ENCODE measurements around the gene ESRRG. TPM values are rescaled to one million over a fixed set of nuclear protein-coding genes. Genes with fewer than 3 reads are reported as not detected.

ESRRG gene
- total and polyA plus RNA-seq, 2 experiments from 2014 or later = 1.2 to 1.7 TPM

DNA sequence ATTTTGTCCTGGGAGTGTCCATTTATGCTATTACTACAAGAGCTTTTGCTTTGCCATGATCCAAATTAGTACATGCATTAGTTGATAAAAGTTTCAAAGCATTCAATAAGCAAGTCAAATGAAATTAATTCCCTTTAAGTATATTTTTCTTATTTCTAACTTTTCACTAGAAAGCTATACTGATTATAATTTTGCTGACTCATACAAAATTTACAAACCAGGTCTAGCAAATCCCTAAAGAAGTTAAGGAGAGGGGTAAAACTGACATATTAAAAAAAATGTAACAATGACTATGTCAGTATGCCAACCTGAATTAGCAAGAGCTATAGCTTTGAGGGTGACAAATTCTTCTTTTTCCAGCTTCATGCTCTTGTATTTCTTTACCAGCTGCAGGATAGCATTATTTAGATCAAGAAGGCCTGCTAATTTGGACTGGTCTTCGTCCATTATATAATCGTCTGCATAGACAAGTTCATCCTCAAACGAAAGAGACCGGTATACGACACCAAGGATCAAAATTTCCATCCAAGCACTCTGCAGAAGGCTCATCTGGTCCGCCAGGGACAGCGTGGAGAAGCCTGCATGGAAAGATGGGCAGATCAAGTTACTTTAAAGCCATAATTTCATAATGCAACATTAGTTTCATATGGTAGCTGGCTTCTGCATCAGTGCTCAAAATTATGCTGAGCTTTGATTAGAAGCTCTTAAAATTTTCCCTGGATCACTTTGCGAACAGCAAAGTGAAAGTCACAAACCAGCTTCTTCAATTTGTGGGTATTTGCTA lies 204.2 kb downstream of the ESRRG start:
- Histone ChIP-seq H3K27me3 (ENCODE audit: insufficient read depth) (no peaks in the 10 kb centered on the region), H3K4me2 (no peak overlapping the region), H3F3A (replicated peaks; ENCODE audit: low read depth) (no peaks in the 10 kb centered on the region), H4K20me1 (replicated peaks; ENCODE audit: insufficient read depth) (no peaks in the 10 kb centered on the region), H3K79me2 (replicated peaks; ENCODE audit: insufficient read depth) (no peaks in the 10 kb centered on the region), H3K4me1 (ENCODE audit: insufficient read depth) (no peaks in the 10 kb centered on the region), H3K9me2 (ENCODE audit: insufficient read depth) (no peaks in the 10 kb centered on the region), H3K4me3 (no peak overlapping the region), H2AFZ (no peak overlapping the region), H3K27ac (ENCODE audit: low read depth) (no peak overlapping the region), H3K36me3 (ENCODE audit: insufficient read depth) (no peaks in the 10 kb centered on the region)
- no peaks in the 10 kb centered on the region for H3K9me3 Mint-ChIP-seq
- TF ChIP-seq STAT1 (IDR thresholded peaks at IDR 0.05; ENCODE audit: unreplicated experiment) (no peak), ZNF331 (CRISPR knock-in tag; IDR thresholded peaks at IDR 0.05; ENCODE audit: low read depth) (no peak), POLR2AphosphoS5 (IDR thresholded peaks at IDR 0.05; ENCODE audit: low read depth) (no peak), CREB1 (CRISPR knock-in tag; IDR thresholded peaks at IDR 0.05; ENCODE audit: low read depth) (no peak), JUNB (IDR thresholded peaks at IDR 0.05; ENCODE audit: unreplicated experiment) (no peak), EZH2 (IDR thresholded peaks at IDR 0.05; ENCODE audit: low read depth, unreplicated experiment) (no peak), ZNF114 (CRISPR knock-in tag; IDR thresholded peaks at IDR 0.05) (no peak), NANOG (IDR thresholded peaks at IDR 0.05; ENCODE audit: borderline replicate concordance) (no peak), EZH2phosphoT487 (IDR thresholded peaks at IDR 0.05; ENCODE audit: unreplicated experiment) (no peak)
- TF ChIP-seq, protein P1, sequence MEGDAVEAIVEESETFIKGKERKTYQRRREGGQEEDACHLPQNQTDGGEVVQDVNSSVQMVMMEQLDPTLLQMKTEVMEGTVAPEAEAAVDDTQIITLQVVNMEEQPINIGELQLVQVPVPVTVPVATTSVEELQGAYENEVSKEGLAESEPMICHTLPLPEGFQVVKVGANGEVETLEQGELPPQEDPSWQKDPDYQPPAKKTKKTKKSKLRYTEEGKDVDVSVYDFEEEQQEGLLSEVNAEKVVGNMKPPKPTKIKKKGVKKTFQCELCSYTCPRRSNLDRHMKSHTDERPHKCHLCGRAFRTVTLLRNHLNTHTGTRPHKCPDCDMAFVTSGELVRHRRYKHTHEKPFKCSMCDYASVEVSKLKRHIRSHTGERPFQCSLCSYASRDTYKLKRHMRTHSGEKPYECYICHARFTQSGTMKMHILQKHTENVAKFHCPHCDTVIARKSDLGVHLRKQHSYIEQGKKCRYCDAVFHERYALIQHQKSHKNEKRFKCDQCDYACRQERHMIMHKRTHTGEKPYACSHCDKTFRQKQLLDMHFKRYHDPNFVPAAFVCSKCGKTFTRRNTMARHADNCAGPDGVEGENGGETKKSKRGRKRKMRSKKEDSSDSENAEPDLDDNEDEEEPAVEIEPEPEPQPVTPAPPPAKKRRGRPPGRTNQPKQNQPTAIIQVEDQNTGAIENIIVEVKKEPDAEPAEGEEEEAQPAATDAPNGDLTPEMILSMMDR (conservative IDR thresholded peaks at IDR 0.05; ENCODE audit: low read depth in 2 of 2) = no peak
- TF ChIP-seq, protein P2, sequence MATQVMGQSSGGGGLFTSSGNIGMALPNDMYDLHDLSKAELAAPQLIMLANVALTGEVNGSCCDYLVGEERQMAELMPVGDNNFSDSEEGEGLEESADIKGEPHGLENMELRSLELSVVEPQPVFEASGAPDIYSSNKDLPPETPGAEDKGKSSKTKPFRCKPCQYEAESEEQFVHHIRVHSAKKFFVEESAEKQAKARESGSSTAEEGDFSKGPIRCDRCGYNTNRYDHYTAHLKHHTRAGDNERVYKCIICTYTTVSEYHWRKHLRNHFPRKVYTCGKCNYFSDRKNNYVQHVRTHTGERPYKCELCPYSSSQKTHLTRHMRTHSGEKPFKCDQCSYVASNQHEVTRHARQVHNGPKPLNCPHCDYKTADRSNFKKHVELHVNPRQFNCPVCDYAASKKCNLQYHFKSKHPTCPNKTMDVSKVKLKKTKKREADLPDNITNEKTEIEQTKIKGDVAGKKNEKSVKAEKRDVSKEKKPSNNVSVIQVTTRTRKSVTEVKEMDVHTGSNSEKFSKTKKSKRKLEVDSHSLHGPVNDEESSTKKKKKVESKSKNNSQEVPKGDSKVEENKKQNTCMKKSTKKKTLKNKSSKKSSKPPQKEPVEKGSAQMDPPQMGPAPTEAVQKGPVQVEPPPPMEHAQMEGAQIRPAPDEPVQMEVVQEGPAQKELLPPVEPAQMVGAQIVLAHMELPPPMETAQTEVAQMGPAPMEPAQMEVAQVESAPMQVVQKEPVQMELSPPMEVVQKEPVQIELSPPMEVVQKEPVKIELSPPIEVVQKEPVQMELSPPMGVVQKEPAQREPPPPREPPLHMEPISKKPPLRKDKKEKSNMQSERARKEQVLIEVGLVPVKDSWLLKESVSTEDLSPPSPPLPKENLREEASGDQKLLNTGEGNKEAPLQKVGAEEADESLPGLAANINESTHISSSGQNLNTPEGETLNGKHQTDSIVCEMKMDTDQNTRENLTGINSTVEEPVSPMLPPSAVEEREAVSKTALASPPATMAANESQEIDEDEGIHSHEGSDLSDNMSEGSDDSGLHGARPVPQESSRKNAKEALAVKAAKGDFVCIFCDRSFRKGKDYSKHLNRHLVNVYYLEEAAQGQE (IDR thresholded peaks at IDR 0.05; ENCODE audit: unreplicated experiment) = no peak
- TF ChIP-seq, protein P3, sequence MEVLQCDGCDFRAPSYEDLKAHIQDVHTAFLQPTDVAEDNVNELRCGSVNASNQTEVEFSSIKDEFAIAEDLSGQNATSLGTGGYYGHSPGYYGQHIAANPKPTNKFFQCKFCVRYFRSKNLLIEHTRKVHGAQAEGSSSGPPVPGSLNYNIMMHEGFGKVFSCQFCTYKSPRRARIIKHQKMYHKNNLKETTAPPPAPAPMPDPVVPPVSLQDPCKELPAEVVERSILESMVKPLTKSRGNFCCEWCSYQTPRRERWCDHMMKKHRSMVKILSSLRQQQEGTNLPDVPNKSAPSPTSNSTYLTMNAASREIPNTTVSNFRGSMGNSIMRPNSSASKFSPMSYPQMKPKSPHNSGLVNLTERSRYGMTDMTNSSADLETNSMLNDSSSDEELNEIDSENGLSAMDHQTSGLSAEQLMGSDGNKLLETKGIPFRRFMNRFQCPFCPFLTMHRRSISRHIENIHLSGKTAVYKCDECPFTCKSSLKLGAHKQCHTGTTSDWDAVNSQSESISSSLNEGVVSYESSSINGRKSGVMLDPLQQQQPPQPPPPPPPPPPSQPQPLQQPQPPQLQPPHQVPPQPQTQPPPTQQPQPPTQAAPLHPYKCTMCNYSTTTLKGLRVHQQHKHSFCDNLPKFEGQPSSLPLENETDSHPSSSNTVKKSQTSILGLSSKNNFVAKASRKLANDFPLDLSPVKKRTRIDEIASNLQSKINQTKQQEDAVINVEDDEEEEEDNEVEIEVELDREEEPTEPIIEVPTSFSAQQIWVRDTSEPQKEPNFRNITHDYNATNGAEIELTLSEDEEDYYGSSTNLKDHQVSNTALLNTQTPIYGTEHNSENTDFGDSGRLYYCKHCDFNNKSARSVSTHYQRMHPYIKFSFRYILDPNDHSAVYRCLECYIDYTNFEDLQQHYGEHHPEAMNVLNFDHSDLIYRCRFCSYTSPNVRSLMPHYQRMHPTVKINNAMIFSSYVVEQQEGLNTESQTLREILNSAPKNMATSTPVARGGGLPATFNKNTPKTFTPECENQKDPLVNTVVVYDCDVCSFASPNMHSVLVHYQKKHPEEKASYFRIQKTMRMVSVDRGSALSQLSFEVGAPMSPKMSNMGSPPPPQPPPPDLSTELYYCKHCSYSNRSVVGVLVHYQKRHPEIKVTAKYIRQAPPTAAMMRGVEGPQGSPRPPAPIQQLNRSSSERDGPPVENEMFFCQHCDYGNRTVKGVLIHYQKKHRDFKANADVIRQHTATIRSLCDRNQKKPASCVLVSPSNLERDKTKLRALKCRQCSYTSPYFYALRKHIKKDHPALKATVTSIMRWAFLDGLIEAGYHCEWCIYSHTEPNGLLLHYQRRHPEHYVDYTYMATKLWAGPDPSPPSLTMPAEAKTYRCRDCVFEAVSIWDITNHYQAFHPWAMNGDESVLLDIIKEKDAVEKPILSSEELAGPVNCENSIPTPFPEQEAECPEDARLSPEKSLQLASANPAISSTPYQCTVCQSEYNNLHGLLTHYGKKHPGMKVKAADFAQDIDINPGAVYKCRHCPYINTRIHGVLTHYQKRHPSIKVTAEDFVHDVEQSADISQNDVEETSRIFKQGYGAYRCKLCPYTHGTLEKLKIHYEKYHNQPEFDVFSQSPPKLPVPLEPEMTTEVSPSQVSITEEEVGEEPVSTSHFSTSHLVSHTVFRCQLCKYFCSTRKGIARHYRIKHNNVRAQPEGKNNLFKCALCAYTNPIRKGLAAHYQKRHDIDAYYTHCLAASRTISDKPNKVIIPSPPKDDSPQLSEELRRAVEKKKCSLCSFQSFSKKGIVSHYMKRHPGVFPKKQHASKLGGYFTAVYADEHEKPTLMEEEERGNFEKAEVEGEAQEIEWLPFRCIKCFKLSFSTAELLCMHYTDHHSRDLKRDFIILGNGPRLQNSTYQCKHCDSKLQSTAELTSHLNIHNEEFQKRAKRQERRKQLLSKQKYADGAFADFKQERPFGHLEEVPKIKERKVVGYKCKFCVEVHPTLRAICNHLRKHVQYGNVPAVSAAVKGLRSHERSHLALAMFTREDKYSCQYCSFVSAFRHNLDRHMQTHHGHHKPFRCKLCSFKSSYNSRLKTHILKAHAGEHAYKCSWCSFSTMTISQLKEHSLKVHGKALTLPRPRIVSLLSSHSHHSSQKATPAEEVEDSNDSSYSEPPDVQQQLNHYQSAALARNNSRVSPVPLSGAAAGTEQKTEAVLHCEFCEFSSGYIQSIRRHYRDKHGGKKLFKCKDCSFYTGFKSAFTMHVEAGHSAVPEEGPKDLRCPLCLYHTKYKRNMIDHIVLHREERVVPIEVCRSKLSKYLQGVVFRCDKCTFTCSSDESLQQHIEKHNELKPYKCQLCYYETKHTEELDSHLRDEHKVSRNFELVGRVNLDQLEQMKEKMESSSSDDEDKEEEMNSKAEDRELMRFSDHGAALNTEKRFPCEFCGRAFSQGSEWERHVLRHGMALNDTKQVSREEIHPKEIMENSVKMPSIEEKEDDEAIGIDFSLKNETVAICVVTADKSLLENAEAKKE (CRISPR knock-in tag; IDR thresholded peaks at IDR 0.05) = no peak
- TF ChIP-seq, protein P4, sequence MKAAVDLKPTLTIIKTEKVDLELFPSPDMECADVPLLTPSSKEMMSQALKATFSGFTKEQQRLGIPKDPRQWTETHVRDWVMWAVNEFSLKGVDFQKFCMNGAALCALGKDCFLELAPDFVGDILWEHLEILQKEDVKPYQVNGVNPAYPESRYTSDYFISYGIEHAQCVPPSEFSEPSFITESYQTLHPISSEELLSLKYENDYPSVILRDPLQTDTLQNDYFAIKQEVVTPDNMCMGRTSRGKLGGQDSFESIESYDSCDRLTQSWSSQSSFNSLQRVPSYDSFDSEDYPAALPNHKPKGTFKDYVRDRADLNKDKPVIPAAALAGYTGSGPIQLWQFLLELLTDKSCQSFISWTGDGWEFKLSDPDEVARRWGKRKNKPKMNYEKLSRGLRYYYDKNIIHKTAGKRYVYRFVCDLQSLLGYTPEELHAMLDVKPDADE (IDR thresholded peaks at IDR 0.05) = no peak
- H3K4me3 Mint-ChIP-seq = no peak overlapping the region
- DNase-seq (ENCODE audit: low spot score) = no peak
- no peaks in the 10 kb centered on the region for H3K4me1 Mint-ChIP-seq
- ATAC-seq = no peak
- no peaks in the 10 kb centered on the region for H3K36me3 Mint-ChIP-seq (ENCODE audit: low read depth)
- peaks cover 2% of the 10 kb centered on the region for H3K27me3 Mint-ChIP-seq (ENCODE audit: insufficient read depth, low read depth, poor library complexity)
- H3K27ac Mint-ChIP-seq = no peak overlapping the region

Data from GM23338 (cell line).